ENCODE results near the gene KRT38.

KRT38 gene

GRCh38 chr17:41463746-41464145 lies 23.0 kb upstream of the KRT38 start:
- H3K27ac ChIP-seq (ENCODE audit: low read depth, low read length), result no peak overlapping the region
- no peaks in the 10 kb centered on the region for H3K4me1 ChIP-seq (ENCODE audit: control insufficient read depth in 5 of 5, insufficient read depth in 5 of 5, low read length in 5 of 5)
- no peaks in the 10 kb centered on the region for H3K36me3 ChIP-seq (ENCODE audit: control insufficient read depth in 5 of 5, insufficient read depth in 5 of 5, low read length in 5 of 5)

GRCh38 chr17:41462705-41463104 lies 21.9 kb upstream of the KRT38 start:
- peaks cover 0 to 3% (median 0%) of the 10 kb centered on the region in 5 donors for H3K9me3 ChIP-seq (ENCODE audit: control insufficient read depth in 5 of 5, low read length in 5 of 5)
- H3K27ac ChIP-seq (ENCODE audit: low read depth, low read length), result no peak overlapping the region
- no peaks in the 10 kb centered on the region for H3K4me1 ChIP-seq (ENCODE audit: control insufficient read depth in 5 of 5, insufficient read depth in 5 of 5, low read length in 5 of 5)
- H3K4me3 ChIP-seq (ENCODE audit: low read depth in 1 of 5, low read length in 5 of 5), result no peak overlapping the region
- H3K9ac ChIP-seq (ENCODE audit: low read length in 5 of 5), result no peak overlapping the region
- no peaks in the 10 kb centered on the region for H3K36me3 ChIP-seq (ENCODE audit: control insufficient read depth in 5 of 5, insufficient read depth in 5 of 5, low read length in 5 of 5)
- peaks cover 0 to 13% (median 5%) of the 10 kb centered on the region in 5 donors for H3K27me3 ChIP-seq (ENCODE audit: control insufficient read depth in 5 of 5, insufficient read depth in 4 of 5, low read length in 5 of 5)

More at GRCh38 chr17:41463746-41464145, 23.0 kb upstream of the KRT38 start:
- H3K9me3 ChIP-seq (ENCODE audit: control insufficient read depth in 5 of 5, low read length in 5 of 5), result peaks cover 0 to 8% (median 7%) of the 10 kb centered on the region in 5 donors
- H3K27me3 ChIP-seq (ENCODE audit: control insufficient read depth in 5 of 5, insufficient read depth in 4 of 5, low read length in 5 of 5), result peaks cover 4 to 13% (median 5%) of the 10 kb centered on the region in 5 donors
- H3K4me3 ChIP-seq (ENCODE audit: low read depth in 1 of 5, low read length in 5 of 5), result no peak overlapping the region
- H3K9ac ChIP-seq (ENCODE audit: low read length in 5 of 5), result no peak overlapping the region

- no peaks in the 10 kb centered on the region for H3K9me3 ChIP-seq (ENCODE audit: control insufficient read depth in 5 of 5, low read length in 5 of 5)
- H3K27ac ChIP-seq (ENCODE audit: low read depth, low read length), result no peak overlapping the region
- H3K36me3 ChIP-seq (ENCODE audit: control insufficient read depth in 5 of 5, insufficient read depth in 5 of 5, low read length in 5 of 5), result no peaks in the 10 kb centered on the region
- H3K4me1 ChIP-seq (ENCODE audit: control insufficient read depth in 5 of 5, insufficient read depth in 5 of 5, low read length in 5 of 5), result no peaks in the 10 kb centered on the region
- no peak overlapping the region for H3K9ac ChIP-seq (ENCODE audit: low read length in 5 of 5)
- peaks cover 0 to 5% (median 0%) of the 10 kb centered on the region in 5 donors for H3K27me3 ChIP-seq (ENCODE audit: control insufficient read depth in 5 of 5, insufficient read depth in 4 of 5, low read length in 5 of 5)
- H3K4me3 ChIP-seq (ENCODE audit: low read depth in 1 of 5, low read length in 5 of 5), result no peak overlapping the region
These were observed 16.9 kb upstream of the KRT38 start for GRCh38 chr17:41457676-41458075.

GRCh38 chr17:41456204-41456603 lies 15.4 kb upstream of the KRT38 start:
- no peaks in the 10 kb centered on the region for H3K9me3 ChIP-seq (ENCODE audit: control insufficient read depth in 5 of 5, low read length in 5 of 5)
- peaks cover 0 to 5% (median 0%) of the 10 kb centered on the region in 5 donors for H3K27me3 ChIP-seq (ENCODE audit: control insufficient read depth in 5 of 5, insufficient read depth in 4 of 5, low read length in 5 of 5)
- no peaks in the 10 kb centered on the region for H3K4me1 ChIP-seq (ENCODE audit: control insufficient read depth in 5 of 5, insufficient read depth in 5 of 5, low read length in 5 of 5)
- no peak overlapping the region for H3K4me3 ChIP-seq (ENCODE audit: low read depth in 1 of 5, low read length in 5 of 5)
- no peak overlapping the region for H3K9ac ChIP-seq (ENCODE audit: low read length in 5 of 5)
- H3K27ac ChIP-seq (ENCODE audit: low read depth, low read length), result no peak overlapping the region
- H3K36me3 ChIP-seq (ENCODE audit: control insufficient read depth in 5 of 5, insufficient read depth in 5 of 5, low read length in 5 of 5), result no peaks in the 10 kb centered on the region

GRCh38 chr17:41455236-41455635 lies 14.5 kb upstream of the KRT38 start:
- H3K27ac ChIP-seq (ENCODE audit: low read depth, low read length), result no peak overlapping the region
- no peak overlapping the region for H3K9ac ChIP-seq (ENCODE audit: low read length in 5 of 5)
- no peak overlapping the region for H3K4me3 ChIP-seq (ENCODE audit: low read depth in 1 of 5, low read length in 5 of 5)
- no peaks in the 10 kb centered on the region for H3K9me3 ChIP-seq (ENCODE audit: control insufficient read depth in 5 of 5, low read length in 5 of 5)
- no peaks in the 10 kb centered on the region for H3K4me1 ChIP-seq (ENCODE audit: control insufficient read depth in 5 of 5, insufficient read depth in 5 of 5, low read length in 5 of 5)
- no peaks in the 10 kb centered on the region for H3K36me3 ChIP-seq (ENCODE audit: control insufficient read depth in 5 of 5, insufficient read depth in 5 of 5, low read length in 5 of 5)
- H3K27me3 ChIP-seq (ENCODE audit: control insufficient read depth in 5 of 5, insufficient read depth in 4 of 5, low read length in 5 of 5), result peaks cover 0 to 5% (median 0%) of the 10 kb centered on the region in 5 donors

GRCh38 chr17:41453066-41453465 lies 12.3 kb upstream of the KRT38 start:
- Histone ChIP-seq H3K27me3 (ENCODE audit: control insufficient read depth in 5 of 5, insufficient read depth in 4 of 5, low read length in 5 of 5) (peaks cover 0 to 8% (median 0%) of the 10 kb centered on the region in 5 donors), H3K27ac (ENCODE audit: low read depth, low read length) (no peak overlapping the region), H3K9ac (ENCODE audit: low read length in 5 of 5) (no peak overlapping the region), H3K36me3 (ENCODE audit: control insufficient read depth in 5 of 5, insufficient read depth in 5 of 5, low read length in 5 of 5) (no peaks in the 10 kb centered on the region), H3K9me3 (ENCODE audit: control insufficient read depth in 5 of 5, low read length in 5 of 5) (no peaks in the 10 kb centered on the region), H3K4me1 (ENCODE audit: control insufficient read depth in 5 of 5, insufficient read depth in 5 of 5, low read length in 5 of 5) (no peaks in the 10 kb centered on the region), H3K4me3 (ENCODE audit: low read depth in 1 of 5, low read length in 5 of 5) (no peak overlapping the region)

GRCh38 chr17:41452281-41452680 lies 11.5 kb upstream of the KRT38 start:
- Histone ChIP-seq H3K4me1 (ENCODE audit: control insufficient read depth in 5 of 5, insufficient read depth in 5 of 5, low read length in 5 of 5) (no peaks in the 10 kb centered on the region), H3K27ac (ENCODE audit: low read depth, low read length) (no peak overlapping the region), H3K36me3 (ENCODE audit: control insufficient read depth in 5 of 5, insufficient read depth in 5 of 5, low read length in 5 of 5) (no peaks in the 10 kb centered on the region), H3K9me3 (ENCODE audit: control insufficient read depth in 5 of 5, low read length in 5 of 5) (no peaks in the 10 kb centered on the region), H3K4me3 (ENCODE audit: low read depth in 1 of 5, low read length in 5 of 5) (no peak overlapping the region), H3K9ac (ENCODE audit: low read length in 5 of 5) (no peak overlapping the region), H3K27me3 (ENCODE audit: control insufficient read depth in 5 of 5, insufficient read depth in 4 of 5, low read length in 5 of 5) (peaks cover 0 to 8% (median 0%) of the 10 kb centered on the region in 5 donors)

- Histone ChIP-seq H3K27ac (ENCODE audit: low read depth, low read length) (no peak overlapping the region), H3K9me3 (ENCODE audit: control insufficient read depth in 5 of 5, low read length in 5 of 5) (no peaks in the 10 kb centered on the region)
These were observed 10.5 kb upstream of the KRT38 start for GRCh38 chr17:41451154-41451728.

GRCh38 chr17:41449008-41449407 lies 8.2 kb upstream of the KRT38 start:
- Histone ChIP-seq H3K4me1 (ENCODE audit: control insufficient read depth in 5 of 5, insufficient read depth in 5 of 5, low read length in 5 of 5) (no peaks in the 10 kb centered on the region), H3K9ac (ENCODE audit: low read length in 5 of 5) (no peak overlapping the region), H3K36me3 (ENCODE audit: control insufficient read depth in 5 of 5, insufficient read depth in 5 of 5, low read length in 5 of 5) (no peaks in the 10 kb centered on the region), H3K4me3 (ENCODE audit: low read depth in 1 of 5, low read length in 5 of 5) (no peak overlapping the region), H3K27ac (ENCODE audit: low read depth, low read length) (no peak overlapping the region), H3K9me3 (ENCODE audit: control insufficient read depth in 5 of 5, low read length in 5 of 5) (no peaks in the 10 kb centered on the region), H3K27me3 (ENCODE audit: control insufficient read depth in 5 of 5, insufficient read depth in 4 of 5, low read length in 5 of 5) (peaks cover 0 to 10% (median 3%) of the 10 kb centered on the region in 5 donors)

More at GRCh38 chr17:41451154-41451728, 10.5 kb upstream of the KRT38 start:
- Histone ChIP-seq H3K4me1 (ENCODE audit: control insufficient read depth in 5 of 5, insufficient read depth in 5 of 5, low read length in 5 of 5) (no peaks in the 10 kb centered on the region), H3K9ac (ENCODE audit: low read length in 5 of 5) (no peak overlapping the region), H3K27me3 (ENCODE audit: control insufficient read depth in 5 of 5, insufficient read depth in 4 of 5, low read length in 5 of 5) (peaks cover 0 to 8% (median 3%) of the 10 kb centered on the region in 5 donors), H3K36me3 (ENCODE audit: control insufficient read depth in 5 of 5, insufficient read depth in 5 of 5, low read length in 5 of 5) (no peaks in the 10 kb centered on the region), H3K4me3 (ENCODE audit: low read depth in 1 of 5, low read length in 5 of 5) (no peak overlapping the region)

GRCh38 chr17:41448506-41448905 lies 7.7 kb upstream of the KRT38 start:
- H3K4me1 ChIP-seq (ENCODE audit: control insufficient read depth in 5 of 5, insufficient read depth in 5 of 5, low read length in 5 of 5), result no peaks in the 10 kb centered on the region
- H3K9ac ChIP-seq (ENCODE audit: low read length in 5 of 5), result no peak overlapping the region
- H3K27ac ChIP-seq (ENCODE audit: low read depth, low read length), result no peak overlapping the region
- H3K36me3 ChIP-seq (ENCODE audit: control insufficient read depth in 5 of 5, insufficient read depth in 5 of 5, low read length in 5 of 5), result no peaks in the 10 kb centered on the region
- no peak overlapping the region for H3K4me3 ChIP-seq (ENCODE audit: low read depth in 1 of 5, low read length in 5 of 5)
- peaks cover 0 to 10% (median 3%) of the 10 kb centered on the region in 5 donors for H3K27me3 ChIP-seq (ENCODE audit: control insufficient read depth in 5 of 5, insufficient read depth in 4 of 5, low read length in 5 of 5)
- H3K9me3 ChIP-seq (ENCODE audit: control insufficient read depth in 5 of 5, low read length in 5 of 5), result no peaks in the 10 kb centered on the region
